Heart left ventricle (tissue), 13 donors: Measurements from ENCODE around the gene GP2.

ENCODE experiments used
- POLR2A ChIP-seq, 2 donors: fragments of 450-650 bp; IDR thresholded peaks; one replicate each; pipeline ENCODE4 v1.6.1; 2017; ENCODE audit warnings: antibody characterized with exemption in 2 of 2, mild to moderate bottlenecking in 2 of 2, moderate library complexity in 2 of 2
- TF ChIP-seq, protein P1 (sequence below), 12 donors: fragments of 200-600 bp; sonication (generic) in 4 of 12; IDR thresholded peaks; one replicate each; pipeline versions ENCODE4 v1.5.0 to v1.8.0; 2018 to 2022; ENCODE audit warnings: antibody characterized with exemption in 12 of 12, mild to moderate bottlenecking in 5 of 12
- donor health status: ischemic (EF 13 %, LVEDD 7.1; RV severe dilation, severe dysfunction).
- donor health status: DM: no; HTN: yes; CAD: no.
- donor health status: DM: no; HTN: no; CAD: no.
- donor health status: ischemic (EF 25% LVEDD 6.9; RV normal size, moderate dysfunction).
- donor health status: ischemic (EF 25% LVEDD 5.7; RV mildly dilated, moderate dysfunction).
- donor health status: ischemic (EF 35%, LVEDD 5.7; RV mildly dilated, moderate dysfunction).
- donor health status: nonischemic (EF 11% LVEDD 7.7; RV severe dilation, severe dysfunction).
- donor health status: DM: yes; HTN: yes; CAD: no.
- donor health status: PGD.
- donor health status: ischemic (EF 29% LVEDD 5.4; RV normal size, mild dysfunction).
- donor health status: nonischemic (EF 23%, LVEDD 6.1; RV moderate dilation, normal function).

DNA sequence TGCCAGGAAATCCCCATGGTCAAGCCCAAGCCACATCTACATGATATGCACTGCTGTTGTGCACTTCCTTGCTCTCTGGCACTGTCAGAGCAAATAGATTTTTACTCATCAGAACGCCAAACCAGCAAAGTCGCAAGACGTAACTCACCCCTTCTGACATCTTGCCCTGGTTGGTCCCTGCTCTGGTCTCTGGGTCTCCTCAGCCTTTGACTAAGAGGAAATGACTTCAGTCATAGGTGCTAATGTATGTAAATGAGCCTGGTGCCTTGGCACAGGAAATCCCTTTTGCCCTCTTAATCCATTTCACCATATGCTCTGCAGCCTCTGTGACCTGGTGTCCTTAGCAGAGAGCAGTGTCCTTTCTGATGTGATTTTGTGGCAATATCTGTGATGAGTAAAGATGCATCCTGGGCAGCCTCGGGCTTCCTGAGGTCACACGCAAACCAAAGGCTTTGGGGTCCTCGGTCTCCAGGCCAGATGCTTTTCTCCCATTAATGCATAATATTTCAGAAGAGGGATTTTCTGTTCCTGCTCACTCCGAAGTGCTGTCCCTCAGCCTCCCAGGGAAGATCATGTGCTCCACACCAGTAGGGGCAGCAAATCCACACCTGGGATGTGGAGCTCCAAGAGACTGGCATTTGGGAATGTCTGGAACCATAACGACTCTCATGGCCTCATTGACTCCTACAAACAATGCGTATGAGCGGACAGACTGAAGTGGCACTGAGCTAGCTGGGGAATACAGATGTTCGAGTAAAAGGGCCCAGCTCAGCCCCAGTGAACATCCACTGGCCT, 66.9 kb downstream of the GP2 start:
- TF ChIP-seq, protein P1, sequence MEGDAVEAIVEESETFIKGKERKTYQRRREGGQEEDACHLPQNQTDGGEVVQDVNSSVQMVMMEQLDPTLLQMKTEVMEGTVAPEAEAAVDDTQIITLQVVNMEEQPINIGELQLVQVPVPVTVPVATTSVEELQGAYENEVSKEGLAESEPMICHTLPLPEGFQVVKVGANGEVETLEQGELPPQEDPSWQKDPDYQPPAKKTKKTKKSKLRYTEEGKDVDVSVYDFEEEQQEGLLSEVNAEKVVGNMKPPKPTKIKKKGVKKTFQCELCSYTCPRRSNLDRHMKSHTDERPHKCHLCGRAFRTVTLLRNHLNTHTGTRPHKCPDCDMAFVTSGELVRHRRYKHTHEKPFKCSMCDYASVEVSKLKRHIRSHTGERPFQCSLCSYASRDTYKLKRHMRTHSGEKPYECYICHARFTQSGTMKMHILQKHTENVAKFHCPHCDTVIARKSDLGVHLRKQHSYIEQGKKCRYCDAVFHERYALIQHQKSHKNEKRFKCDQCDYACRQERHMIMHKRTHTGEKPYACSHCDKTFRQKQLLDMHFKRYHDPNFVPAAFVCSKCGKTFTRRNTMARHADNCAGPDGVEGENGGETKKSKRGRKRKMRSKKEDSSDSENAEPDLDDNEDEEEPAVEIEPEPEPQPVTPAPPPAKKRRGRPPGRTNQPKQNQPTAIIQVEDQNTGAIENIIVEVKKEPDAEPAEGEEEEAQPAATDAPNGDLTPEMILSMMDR (IDR thresholded peaks at IDR 0.05), result no peak
- no peak for TF ChIP-seq POLR2A (IDR thresholded peaks at IDR 0.05)
